Measurements from ENCODE around the gene FPGS.

GRCh38 chr9:127857278-127857677 lies 54.6 kb downstream of the FPGS start:
- TF ChIP-seq, protein P1, sequence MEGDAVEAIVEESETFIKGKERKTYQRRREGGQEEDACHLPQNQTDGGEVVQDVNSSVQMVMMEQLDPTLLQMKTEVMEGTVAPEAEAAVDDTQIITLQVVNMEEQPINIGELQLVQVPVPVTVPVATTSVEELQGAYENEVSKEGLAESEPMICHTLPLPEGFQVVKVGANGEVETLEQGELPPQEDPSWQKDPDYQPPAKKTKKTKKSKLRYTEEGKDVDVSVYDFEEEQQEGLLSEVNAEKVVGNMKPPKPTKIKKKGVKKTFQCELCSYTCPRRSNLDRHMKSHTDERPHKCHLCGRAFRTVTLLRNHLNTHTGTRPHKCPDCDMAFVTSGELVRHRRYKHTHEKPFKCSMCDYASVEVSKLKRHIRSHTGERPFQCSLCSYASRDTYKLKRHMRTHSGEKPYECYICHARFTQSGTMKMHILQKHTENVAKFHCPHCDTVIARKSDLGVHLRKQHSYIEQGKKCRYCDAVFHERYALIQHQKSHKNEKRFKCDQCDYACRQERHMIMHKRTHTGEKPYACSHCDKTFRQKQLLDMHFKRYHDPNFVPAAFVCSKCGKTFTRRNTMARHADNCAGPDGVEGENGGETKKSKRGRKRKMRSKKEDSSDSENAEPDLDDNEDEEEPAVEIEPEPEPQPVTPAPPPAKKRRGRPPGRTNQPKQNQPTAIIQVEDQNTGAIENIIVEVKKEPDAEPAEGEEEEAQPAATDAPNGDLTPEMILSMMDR (IDR thresholded peaks at IDR 0.05), result no peak
- TF ChIP-seq EP300 (IDR thresholded peaks at IDR 0.05) (no peak), POLR2A (IDR thresholded peaks at IDR 0.05) (no peak)

All from gastroesophageal sphincter (tissue), 3 donors.